CD4-positive, alpha-beta T cell (primary cell): Measurements from ENCODE around the gene PRR14. TPM values are rescaled to one million over a fixed set of nuclear protein-coding genes. Genes with fewer than 3 reads are reported as not detected.
A peak's percentile ranks its signal among the peaks of the same experiment; 100 is the strongest.

Experiments used
- ATAC-seq: fragments of 200-7000 bp; cut with Tn5 transposase; one replicate; pipeline ENCODE4 v1.10.0; 2022; ENCODE audit warnings: mild to moderate bottlenecking; ENCODE audit not compliant: poor library complexity
- CTCF ChIA-PET: fragments of 350-600 bp; sonication (Branson Sonifier 250); formaldehyde crosslinking; loops from one replicate; lab custom pipeline; 2021; ENCODE audit warnings: antibody characterized with exemption, inconsistent platforms; lab: Charles Lee
- POLR2A ChIA-PET: fragments of 350-600 bp; sonication (Branson Sonifier 250); formaldehyde crosslinking; loops from one replicate; lab custom pipeline; 2021; ENCODE audit warnings: antibody characterized with exemption, inconsistent platforms; lab: Charles Lee
- DNase-seq, 14 experiments: peaks; one replicate each; pipeline ENCODE4 v3.0.0-alpha.2; 2013 to 2020; ENCODE audit warnings: mixed read lengths in 2 of 14
- H3K27ac ChIP-seq, 2 donors: one replicate each; pipeline versions ENCODE4 v1.5.1 to v1.7.0; 2013; ENCODE audit warnings: low read length in 2 of 2, low read depth in 1 of 2, mild to moderate bottlenecking in 1 of 2
- H3K27me3 ChIP-seq, 2 experiments: 1 replicate in 1 of 2; 2 replicates in 1 of 2; pipeline versions ENCODE4 v1.6.1 to v1.7.0; 2013; ENCODE audit warnings: low read length in 2 of 2, control low read depth in 1 of 2, mild to moderate bottlenecking in 1 of 2, moderate library complexity in 1 of 2; ENCODE audit not compliant: insufficient read depth in 2 of 2, control insufficient read depth in 1 of 2
- H3K36me3 ChIP-seq: one replicate; pipeline ENCODE4 v1.6.1; 2013; ENCODE audit warnings: low read length, control low read depth; ENCODE audit not compliant: insufficient read depth
- H3K4me1 ChIP-seq: one replicate; pipeline ENCODE4 v1.6.1; 2013; ENCODE audit warnings: low read length, control low read depth; ENCODE audit not compliant: insufficient read depth
- H3K4me3 ChIP-seq: one replicate; pipeline ENCODE4 v1.5.1; 2013; ENCODE audit warnings: mild to moderate bottlenecking, low read length, moderate library complexity
- H3K9me3 ChIP-seq, 2 experiments: 1 replicate in 1 of 2; 2 replicates in 1 of 2; pipeline versions ENCODE4 v1.6.1 to v1.7.0; 2013; ENCODE audit warnings: low read length in 2 of 2, mild to moderate bottlenecking in 2 of 2, control low read depth in 1 of 2, moderate library complexity in 1 of 2; ENCODE audit not compliant: control insufficient read depth in 1 of 2, insufficient read depth in 1 of 2
- H3K27ac Mint-ChIP-seq: one replicate; pipeline ENCODE4 v1.8.0; 2020; ENCODE audit warnings: mixed read lengths
- H3K27me3 Mint-ChIP-seq: one replicate; pipeline ENCODE4 v1.8.0; 2021; ENCODE audit warnings: mixed read lengths
- H3K36me3 Mint-ChIP-seq: one replicate; pipeline ENCODE4 v1.8.0; 2021; ENCODE audit warnings: low read depth, mixed read lengths
- H3K4me1 Mint-ChIP-seq: one replicate; pipeline ENCODE4 v1.8.0; 2021; ENCODE audit warnings: low read depth, mixed read lengths
- H3K4me3 Mint-ChIP-seq: one replicate; pipeline ENCODE4 v1.8.0; 2020; ENCODE audit warnings: mild to moderate bottlenecking, mixed read lengths
- H3K9me3 Mint-ChIP-seq: one replicate; pipeline ENCODE4 v1.8.0; 2020; ENCODE audit warnings: mixed read lengths
- CTCF ChIP-seq: fragments of 200-600 bp; IDR thresholded peaks from one replicate; pipeline ENCODE4 v1.8.0; 2022; ENCODE audit warnings: antibody characterized with exemption, mild to moderate bottlenecking
- intact Hi-C, 2 experiments: fragments of 100-400 bp; cut with DNase I in 1 of 2; cut with micrococcal nuclease in 1 of 2; formaldehyde crosslinking; loops; one replicate each; pipeline versions ENCODE4 v1.15.1 to v1.9.0; 2023 to 2025; cut with DNase I, micrococcal nuclease
- total RNA-seq, 174 experiments: library from RNA in 2 of 174; stranded (reverse) in 2 of 174; gene quantifications; one replicate each; pipeline ENCODE4 v1.2.3 and lab custom pipeline; 2021 to 2026

Gene PRR14
- total RNA-seq, 2 experiments from 2014 or later, result 50.2 to 51.7 TPM

- DNase-seq, result no peak
- Histone ChIP-seq H3K9me3 (no peaks in the 10 kb centered on the region), H3K27ac (no peak overlapping the region), H3K4me1 (peaks cover 10% of the 10 kb centered on the region), H3K36me3 (no peaks in the 10 kb centered on the region), H3K4me3 (no peak overlapping the region), H3K27me3 (no peaks in the 10 kb centered on the region)
- ChIA-PET POLR2A (no interaction called here), CTCF (no interaction called here)
- no peak overlapping the region for H3K27ac Mint-ChIP-seq
- TF ChIP-seq CTCF, result no peak
- no peak overlapping the region for H3K4me3 Mint-ChIP-seq
- no peaks in the 10 kb centered on the region for H3K27me3 Mint-ChIP-seq
- ATAC-seq, result no peak
- intact Hi-C loops, result no loop called here
- H3K4me1 Mint-ChIP-seq, result peaks cover 8% of the 10 kb centered on the region
- peaks cover 8% of the 10 kb centered on the region for H3K36me3 Mint-ChIP-seq
- H3K9me3 Mint-ChIP-seq, result no peaks in the 10 kb centered on the region
Measured at GRCh38 chr16:30645727-30646126, 5.0 kb upstream of the PRR14 start.

DNA sequence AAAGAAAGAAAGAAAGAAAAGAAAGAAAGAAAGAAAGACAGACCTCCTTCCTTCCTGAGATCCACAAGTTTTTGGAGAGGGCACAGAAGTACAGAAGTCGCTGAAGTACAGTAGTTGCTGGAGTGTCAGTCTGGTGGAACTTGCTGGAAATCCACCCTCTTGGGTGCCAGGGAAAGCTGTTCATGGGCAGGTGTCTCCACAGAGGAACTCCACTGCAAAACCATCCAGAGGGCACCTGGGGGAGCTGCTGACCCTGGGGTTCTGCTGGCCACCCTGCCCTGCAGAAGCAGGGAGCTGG is 3.5 kb upstream of the PRR14 start:
- H3K4me1 Mint-ChIP-seq, result peaks cover 14% of the 10 kb centered on the region
- H3K4me3 Mint-ChIP-seq, result no peak overlapping the region
- DNase-seq, result no peak
- Histone ChIP-seq H3K27me3 (no peaks in the 10 kb centered on the region), H3K4me3 (no peak overlapping the region), H3K4me1 (peaks cover 22% of the 10 kb centered on the region), H3K27ac (no peak overlapping the region), H3K36me3 (peaks cover 1% of the 10 kb centered on the region), H3K9me3 (no peaks in the 10 kb centered on the region)
- ATAC-seq, result no peak
- no peak for TF ChIP-seq CTCF
- intact Hi-C loops, result no loop called here
- ChIA-PET POLR2A (no interaction called here), CTCF (no interaction called here)
- no peaks in the 10 kb centered on the region for H3K27me3 Mint-ChIP-seq
- H3K27ac Mint-ChIP-seq, result no peak overlapping the region
- H3K9me3 Mint-ChIP-seq, result no peaks in the 10 kb centered on the region
- H3K36me3 Mint-ChIP-seq, result peaks cover 19% of the 10 kb centered on the region

DNA sequence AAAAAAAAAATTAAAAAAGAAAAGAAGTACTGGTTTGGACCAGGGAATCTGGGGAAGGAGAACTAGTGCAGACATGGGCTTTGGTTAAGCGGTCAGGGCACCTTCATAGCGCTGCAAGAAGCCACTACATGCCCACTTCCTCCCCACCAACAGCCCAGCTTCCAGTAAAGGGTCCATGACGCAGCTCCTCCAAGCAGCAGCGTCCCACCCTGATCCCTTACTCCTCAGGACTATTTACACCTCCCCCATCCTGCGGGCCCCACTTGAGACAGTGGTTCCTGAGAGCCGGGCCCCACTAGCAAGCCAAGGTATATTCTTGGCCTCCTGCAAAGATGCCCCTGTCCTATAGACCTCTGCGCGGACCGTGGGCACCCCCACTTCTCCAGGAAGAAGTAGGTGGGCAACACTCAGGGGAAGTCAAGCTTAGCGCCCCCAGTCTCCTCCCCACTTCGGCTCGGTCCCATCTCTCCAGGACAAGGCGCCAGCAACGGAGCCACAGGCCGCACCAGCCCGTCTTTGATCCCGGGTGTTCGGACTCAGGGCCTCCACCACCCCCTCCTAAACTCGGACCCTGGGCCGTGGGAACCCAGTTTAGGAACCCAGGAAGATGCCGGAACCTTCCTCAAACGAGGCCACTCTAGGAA is 913 bp upstream of the PRR14 start:
- no peaks in the 10 kb centered on the region for H3K27me3 Mint-ChIP-seq
- Histone ChIP-seq H3K4me3 (peak overlapping the region; percentile 86), H3K36me3 (peaks cover 26% of the 10 kb centered on the region), H3K27me3 (no peaks in the 10 kb centered on the region), H3K4me1 (peaks cover 30% of the 10 kb centered on the region), H3K27ac (peak overlapping the region; percentile 84 to 96), H3K9me3 (no peaks in the 10 kb centered on the region)
- intact Hi-C loops, result loop anchor here (1.0 to 2.0 kb wide), 8 partner anchors 8 to 273 kb away; partner anchors contain the start of genes FBRS (in 2 of the 2), ZNF764 (in 2 of the 2), FBXL19 (in 1 of the 2) and ZNF689 (in 1 of the 2)
- peak overlapping the region; percentile 95 for H3K27ac Mint-ChIP-seq
- peaks cover 40% of the 10 kb centered on the region for H3K36me3 Mint-ChIP-seq
- ChIA-PET POLR2A (interaction anchor here (0.7 to 2.6 kb wide), 24 partner anchors 8 to 584 kb away, joined by 3 to 88 read pairs (median 7); partner anchors contain the start of genes ALDOA, DCTPP1, FBRS and ITGAL), CTCF (interaction anchor here (0.9 to 3.4 kb wide), 14 partner anchors 8 to 240 kb away, joined by 3 to 28 read pairs (median 4); partner anchors contain the start of genes FBRS, ZNF688 and ZNF764)
- no peaks in the 10 kb centered on the region for H3K9me3 Mint-ChIP-seq
- no peak for TF ChIP-seq CTCF
- peak overlapping the region; percentile 99 for H3K4me3 Mint-ChIP-seq
- DNase-seq (peak in 5 of 14 experiments; percentile 22 to 59 (median 46)), ATAC-seq (peak; percentile 4)
- H3K4me1 Mint-ChIP-seq, result peaks cover 22% of the 10 kb centered on the region
